ENCODE measurements around the gene TSPAN18.

Gene TSPAN18

GRCh38 chr11:44797051-44797450 lies 70.3 kb downstream of the TSPAN18 start:
- DNase-seq (ENCODE audit: low read depth in 2 of 2): no peak

- no peak for DNase-seq (ENCODE audit: low read depth in 2 of 2)
Measured at GRCh38 chr11:44797886-44798606, 71.3 kb downstream of the TSPAN18 start.

GRCh38 chr11:44798607-44798972 lies 71.8 kb downstream of the TSPAN18 start:
- DNase-seq (ENCODE audit: low read depth in 2 of 2): no peak

GRCh38 chr11:44799012-44799411 lies 72.2 kb downstream of the TSPAN18 start:
- DNase-seq (ENCODE audit: low read depth in 2 of 2): no peak

GRCh38 chr11:44802347-44802746 lies 75.6 kb downstream of the TSPAN18 start:
- no peak for DNase-seq (ENCODE audit: low read depth in 2 of 2)

GRCh38 chr11:44803009-44803408 lies 76.2 kb downstream of the TSPAN18 start:
- no peak for DNase-seq (ENCODE audit: low read depth in 2 of 2)

GRCh38 chr11:44804449-44805437 lies 78.0 kb downstream of the TSPAN18 start:
- DNase-seq (ENCODE audit: low read depth in 2 of 2): no peak

- no peak for DNase-seq (ENCODE audit: low read depth in 2 of 2)
Measured at GRCh38 chr11:44805596-44805995, 78.8 kb downstream of the TSPAN18 start.

- no peak for DNase-seq (ENCODE audit: low read depth in 2 of 2)
Measured at GRCh38 chr11:44808053-44808753, 81.4 kb downstream of the TSPAN18 start.

GRCh38 chr11:44809283-44809682 lies 82.5 kb downstream of the TSPAN18 start:
- DNase-seq (ENCODE audit: low read depth in 2 of 2): no peak

GRCh38 chr11:44811841-44812448 lies 85.2 kb downstream of the TSPAN18 start:
- no peak for DNase-seq (ENCODE audit: low read depth in 2 of 2)

- no peak for DNase-seq (ENCODE audit: low read depth in 2 of 2)
Measured at GRCh38 chr11:44812971-44813370, 86.2 kb downstream of the TSPAN18 start.

GRCh38 chr11:44813401-44813800 lies 86.6 kb downstream of the TSPAN18 start:
- no peak for DNase-seq (ENCODE audit: low read depth in 2 of 2)

- no peak for DNase-seq (ENCODE audit: low read depth in 2 of 2)
Measured at GRCh38 chr11:44814881-44815592, 88.3 kb downstream of the TSPAN18 start.

- no peak for DNase-seq (ENCODE audit: low read depth in 2 of 2)
Measured at GRCh38 chr11:44815917-44816456, 89.2 kb downstream of the TSPAN18 start.

- no peak for DNase-seq (ENCODE audit: low read depth in 2 of 2)
Measured at GRCh38 chr11:44816761-44817160, 90.0 kb downstream of the TSPAN18 start.

GRCh38 chr11:44817207-44817949 lies 90.6 kb downstream of the TSPAN18 start:
- no peak for DNase-seq (ENCODE audit: low read depth in 2 of 2)

- DNase-seq (ENCODE audit: low read depth in 2 of 2): no peak
Measured at GRCh38 chr11:44818110-44818509, 91.3 kb downstream of the TSPAN18 start.

- DNase-seq (ENCODE audit: low read depth in 2 of 2): no peak
Measured at GRCh38 chr11:44819346-44819745, 92.6 kb downstream of the TSPAN18 start.

GRCh38 chr11:44822369-44822768 lies 95.6 kb downstream of the TSPAN18 start:
- DNase-seq (ENCODE audit: low read depth in 2 of 2): no peak
